Coronary artery (tissue), 2 donors: ENCODE data around the gene GABBR2.

Experiments used
- DNase-seq: peaks from one replicate; pipeline ENCODE4 v3.0.0-alpha.2; 2017; ENCODE audit warnings: low spot score
- H3K27ac ChIP-seq, 2 donors: fragments of 200-600 bp; sonication (generic); one replicate each; pipeline ENCODE4 v1.5.1; 2016 to 2019
- H3K4me3 ChIP-seq: fragments of 200-600 bp; sonication (generic); 2 replicates; pipeline ENCODE4 v1.5.1; 2016; ENCODE audit warnings: mild to moderate bottlenecking, moderate library complexity
- TF ChIP-seq, protein P1 (sequence below): fragments of 200-600 bp; sonication (generic); IDR thresholded peaks from one replicate; pipeline ENCODE4 v1.5.1; 2019; ENCODE audit warnings: antibody characterized with exemption

Gene GABBR2

DNA sequence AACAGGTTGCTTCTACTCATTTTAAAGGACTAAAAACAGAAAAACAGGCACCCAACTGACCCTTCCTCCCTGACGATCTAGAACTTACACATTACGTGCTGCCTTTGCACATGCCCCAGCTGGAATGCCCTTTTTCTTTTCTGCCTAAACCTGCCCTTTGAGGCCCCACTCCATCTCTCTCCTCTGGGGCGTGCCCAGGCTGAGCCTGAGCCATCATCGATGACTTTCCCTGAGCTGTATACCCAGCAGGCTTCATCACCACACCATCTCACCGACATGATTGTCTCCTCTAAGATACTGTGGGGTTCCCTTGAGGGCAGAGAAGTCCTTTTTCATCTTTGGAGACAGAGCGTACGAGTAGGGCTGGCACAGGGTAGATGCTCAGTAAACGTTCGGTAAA, 24.1 kb upstream of the GABBR2 start:
- H3K4me3 ChIP-seq: no peak overlapping the region
- TF ChIP-seq, protein P1, sequence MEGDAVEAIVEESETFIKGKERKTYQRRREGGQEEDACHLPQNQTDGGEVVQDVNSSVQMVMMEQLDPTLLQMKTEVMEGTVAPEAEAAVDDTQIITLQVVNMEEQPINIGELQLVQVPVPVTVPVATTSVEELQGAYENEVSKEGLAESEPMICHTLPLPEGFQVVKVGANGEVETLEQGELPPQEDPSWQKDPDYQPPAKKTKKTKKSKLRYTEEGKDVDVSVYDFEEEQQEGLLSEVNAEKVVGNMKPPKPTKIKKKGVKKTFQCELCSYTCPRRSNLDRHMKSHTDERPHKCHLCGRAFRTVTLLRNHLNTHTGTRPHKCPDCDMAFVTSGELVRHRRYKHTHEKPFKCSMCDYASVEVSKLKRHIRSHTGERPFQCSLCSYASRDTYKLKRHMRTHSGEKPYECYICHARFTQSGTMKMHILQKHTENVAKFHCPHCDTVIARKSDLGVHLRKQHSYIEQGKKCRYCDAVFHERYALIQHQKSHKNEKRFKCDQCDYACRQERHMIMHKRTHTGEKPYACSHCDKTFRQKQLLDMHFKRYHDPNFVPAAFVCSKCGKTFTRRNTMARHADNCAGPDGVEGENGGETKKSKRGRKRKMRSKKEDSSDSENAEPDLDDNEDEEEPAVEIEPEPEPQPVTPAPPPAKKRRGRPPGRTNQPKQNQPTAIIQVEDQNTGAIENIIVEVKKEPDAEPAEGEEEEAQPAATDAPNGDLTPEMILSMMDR: no peak
- no peak for DNase-seq
- H3K27ac ChIP-seq: no peak overlapping the region

DNA sequence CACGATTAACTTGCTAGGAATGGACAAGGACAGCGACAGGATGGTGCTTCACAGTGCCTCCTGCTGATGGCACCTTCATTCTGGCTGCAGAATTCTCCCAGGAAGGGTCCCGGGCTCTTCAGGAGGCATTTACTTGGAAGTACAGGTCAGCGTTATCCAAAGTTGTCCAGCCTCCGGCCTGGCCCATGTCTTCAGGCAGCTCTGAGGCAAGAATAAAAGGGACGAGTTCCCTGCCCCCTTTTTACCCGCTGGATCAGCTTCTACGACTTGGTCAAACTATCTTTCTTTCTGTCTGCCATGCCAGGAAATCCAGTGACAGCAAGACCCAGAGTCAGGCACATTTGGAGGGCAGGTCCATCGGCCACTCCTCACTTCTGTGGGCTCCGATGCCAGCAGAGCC, 23.4 kb upstream of the GABBR2 start:
- TF ChIP-seq, protein P1: no peak
- H3K27ac ChIP-seq: no peak overlapping the region
- H3K4me3 ChIP-seq: no peak overlapping the region
- no peak for DNase-seq

DNA sequence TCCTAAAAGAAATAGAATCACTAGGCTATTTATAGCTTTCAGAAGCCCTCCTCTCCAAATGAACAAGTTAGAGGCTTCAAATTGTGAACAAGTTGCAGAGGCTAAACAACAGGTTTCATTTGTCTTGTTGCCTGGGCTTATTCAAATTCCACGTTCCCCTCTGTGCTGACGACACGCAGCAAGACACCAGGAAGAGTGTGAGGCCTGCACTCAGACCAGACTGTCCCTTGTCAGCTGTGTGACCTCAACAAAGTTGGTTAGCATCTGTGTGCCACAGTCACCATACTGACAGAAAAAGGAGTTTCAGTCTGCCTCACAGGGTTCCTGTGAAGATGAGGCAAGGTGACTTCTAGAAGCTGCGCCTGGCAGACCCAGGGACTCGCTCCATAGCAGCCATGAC, 22.1 kb upstream of the GABBR2 start:
- no peak overlapping the region for H3K4me3 ChIP-seq
- TF ChIP-seq, protein P1: no peak
- no peak for DNase-seq
- H3K27ac ChIP-seq: no peak overlapping the region

DNA sequence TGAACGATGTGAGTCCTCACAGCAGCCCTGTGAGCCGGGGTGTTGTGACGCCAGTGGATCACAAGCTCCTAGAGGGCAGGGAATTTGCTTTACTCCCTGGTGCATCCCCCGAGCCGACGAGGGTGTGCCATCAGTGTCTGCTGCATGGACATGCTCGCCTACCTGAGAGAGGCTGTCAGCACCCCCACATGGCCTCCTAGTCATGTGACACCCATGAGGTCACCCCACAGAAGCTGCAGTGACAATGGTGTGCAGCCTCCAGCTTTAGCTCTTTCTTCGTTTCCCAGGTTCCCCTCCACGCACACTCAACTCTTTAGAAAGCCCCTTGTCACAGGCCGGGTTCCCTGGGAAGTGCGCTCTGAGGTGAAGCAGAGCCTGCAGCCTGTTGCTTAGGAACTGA, 19.8 kb upstream of the GABBR2 start:
- no peak overlapping the region for H3K27ac ChIP-seq
- TF ChIP-seq, protein P1: no peak
- H3K4me3 ChIP-seq: no peak overlapping the region
- no peak for DNase-seq

DNA sequence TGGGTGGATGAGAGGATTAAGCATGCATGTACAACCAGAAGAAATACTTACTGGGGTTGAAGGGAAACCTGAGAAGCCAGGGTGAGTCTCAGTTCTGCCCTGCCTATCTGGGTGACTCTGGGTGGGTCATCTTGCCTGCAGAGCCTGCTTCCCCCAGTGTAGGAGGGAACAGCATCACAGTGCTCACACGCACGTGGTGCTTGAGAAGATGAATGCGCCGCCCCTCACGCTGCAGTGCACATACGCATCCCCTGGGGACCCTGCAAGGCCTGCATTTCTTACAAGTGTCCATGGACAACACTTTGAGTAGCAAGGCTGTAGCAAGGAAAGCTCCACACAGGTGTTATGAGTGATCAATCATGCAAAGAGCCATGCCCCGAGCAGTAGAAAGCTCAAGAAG, 18.7 kb upstream of the GABBR2 start:
- TF ChIP-seq, protein P1: no peak
- DNase-seq: no peak
- no peak overlapping the region for H3K4me3 ChIP-seq
- H3K27ac ChIP-seq: no peak overlapping the region

DNA sequence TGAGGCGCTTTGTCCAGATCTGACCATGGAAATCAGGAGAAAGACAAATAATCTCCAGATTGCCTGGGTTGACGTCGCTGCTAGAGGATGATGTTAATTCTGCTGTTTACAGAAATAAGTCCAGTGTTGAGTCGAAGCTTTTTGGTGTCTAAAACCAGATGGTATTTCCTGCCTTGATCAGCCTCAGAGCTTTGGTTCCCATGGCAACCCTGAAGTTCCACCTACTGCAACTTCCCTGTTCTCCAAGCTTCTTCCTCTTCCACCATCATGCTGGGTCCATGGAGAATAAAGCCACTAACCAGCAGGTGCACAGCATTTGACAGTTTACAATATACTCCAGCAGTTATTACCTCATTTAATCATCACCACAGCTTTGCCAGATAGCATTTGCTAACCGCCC, 18.0 kb upstream of the GABBR2 start:
- Histone ChIP-seq H3K27ac (no peak overlapping the region), H3K4me3 (no peak overlapping the region)
- TF ChIP-seq, protein P1: no peak
- DNase-seq: no peak

DNA sequence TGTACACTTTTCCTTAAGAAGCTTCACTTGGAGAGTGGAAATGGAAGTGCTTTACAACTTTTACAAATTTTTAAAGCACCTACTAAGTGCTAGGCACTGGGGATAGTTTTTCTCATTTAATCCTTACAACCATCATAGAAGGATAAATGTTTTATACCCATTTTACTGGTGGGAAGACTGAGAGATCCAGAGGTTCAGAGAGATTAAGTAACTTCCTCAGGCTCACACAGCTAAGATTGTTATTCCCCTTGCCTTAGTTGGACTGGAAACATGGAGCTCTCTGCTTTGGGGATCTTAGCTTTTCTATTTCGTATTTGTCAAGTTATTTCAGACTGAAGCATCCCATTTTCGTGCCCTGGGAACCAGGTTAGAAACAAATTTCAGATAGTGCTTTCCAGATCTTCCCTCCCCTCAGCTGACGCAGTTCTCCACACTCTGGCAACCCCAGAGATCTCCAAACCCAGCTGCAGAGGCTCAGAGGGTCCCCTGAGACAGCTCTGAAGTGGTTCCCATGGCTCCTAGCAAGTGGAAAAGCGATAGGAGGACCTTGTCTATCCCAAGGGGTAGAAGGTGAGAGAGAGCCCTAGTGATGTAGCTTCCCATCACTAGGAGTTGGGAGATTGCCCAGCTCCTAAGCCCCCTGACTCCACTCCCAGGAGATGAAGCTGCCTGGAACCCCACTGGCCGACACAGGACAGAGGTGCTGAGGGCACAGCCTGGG, 16.2 kb upstream of the GABBR2 start:
- TF ChIP-seq, protein P1: no peak
- Histone ChIP-seq H3K27ac (no peak overlapping the region), H3K4me3 (no peak overlapping the region)
- no peak for DNase-seq
